HepG2 (cell line): Measurements from ENCODE around the gene PIP5KL1. TPM values are rescaled to one million over a fixed set of nuclear protein-coding genes. Genes with fewer than 3 reads are reported as not detected.

Experiments used
- CREB1 ChIP-seq, 2 experiments: fragments of 450-650 bp in 1 of 2; IDR thresholded peaks; 2 replicates each; pipeline ENCODE4 v1.6.1; 2016 to 2017; ENCODE audit warnings: control low read depth in 1 of 2, mild to moderate bottlenecking in 1 of 2, missing compliant biosample characterization in 1 of 2, missing genetic modification characterization in 1 of 2
- GATA4 ChIP-seq: sonication (generic); IDR thresholded peaks from 2 replicates; pipeline ENCODE4 v1.6.1; 2016; ENCODE audit warnings: antibody characterized with exemption, low read depth, borderline replicate concordance
- MAX ChIP-seq: IDR thresholded peaks from 2 replicates; pipeline ENCODE4 v1.6.1; 2012; ENCODE audit warnings: inconsistent platforms
- MTERF4 ChIP-seq: sonication (generic); formaldehyde crosslinking; IDR thresholded peaks from 2 replicates; pipeline ENCODE4 v1.8.0; 2023; ENCODE audit warnings: mild to moderate bottlenecking, missing genetic modification reagents
- NBN ChIP-seq: fragments of 450-650 bp; conservative IDR thresholded peaks from 2 replicates; pipeline ENCODE4 v1.6.1; 2017
- NFATC3 ChIP-seq: sonication (generic); formaldehyde crosslinking; IDR thresholded peaks from 2 replicates; pipeline ENCODE4 v1.5.1; 2020; ENCODE audit warnings: mild to moderate bottlenecking, missing genetic modification reagents
- PREB ChIP-seq: sonication (generic); formaldehyde crosslinking; IDR thresholded peaks from 2 replicates; pipeline ENCODE4 v1.4.0; 2020; ENCODE audit warnings: missing genetic modification reagents
- SRF ChIP-seq: IDR thresholded peaks from 2 replicates; pipeline ENCODE4 v1.6.1; 2011; ENCODE audit warnings: mild to moderate bottlenecking, low read depth, low read length, moderate library complexity
- TOE1 ChIP-seq: sonication (generic); formaldehyde crosslinking; IDR thresholded peaks from 2 replicates; pipeline ENCODE4 v1.4.0; 2020; ENCODE audit warnings: mild to moderate bottlenecking, missing genetic modification reagents
- TP53 ChIP-seq: sonication (generic); formaldehyde crosslinking; conservative IDR thresholded peaks from 2 replicates; pipeline ENCODE4 v1.4.0; 2020; ENCODE audit warnings: missing genetic modification reagents
- YEATS4 ChIP-seq: sonication (generic); formaldehyde crosslinking; IDR thresholded peaks from 2 replicates; pipeline ENCODE4 v1.4.0; 2020; ENCODE audit warnings: missing genetic modification reagents, borderline replicate concordance
- ZNF18 ChIP-seq: sonication (generic); formaldehyde crosslinking; IDR thresholded peaks from 2 replicates; pipeline ENCODE4 v1.8.0; 2022; ENCODE audit warnings: mild to moderate bottlenecking, missing genetic modification reagents; ENCODE audit not compliant: insufficient replicate concordance
- ZNF407 ChIP-seq: sonication (generic); formaldehyde crosslinking; IDR thresholded peaks from one replicate; pipeline ENCODE4 v1.5.1; 2020; ENCODE audit warnings: mild to moderate bottlenecking, missing genetic modification reagents; ENCODE audit errors: not compliant biosample characterization
- ZNF768 ChIP-seq: sonication (generic); formaldehyde crosslinking; IDR thresholded peaks from 2 replicates; pipeline ENCODE4 v1.4.0; 2020; ENCODE audit warnings: missing genetic modification reagents
- ZNF878 ChIP-seq: sonication (generic); formaldehyde crosslinking; IDR thresholded peaks from 2 replicates; pipeline ENCODE4 v1.8.1; 2023; ENCODE audit warnings: mild to moderate bottlenecking, missing genetic modification reagents, moderate library complexity
- polyA plus RNA-seq, 8 experiments: library from polyadenylated mRNA; depleted of rRNA in 3 of 8; stranded (reverse) in 7 of 8; unstranded in 1 of 8; fragments of >200 nt; fragmentation: Illumina TruSeq in 4 of 8; extraction: Trizol in 4 of 8; gene quantifications; 2 replicates each; pipeline versions ENCODE4 v1.2.1 to v1.2.3, GENCODE V29; 2011 to 2016; ENCODE audit warnings: low read depth in 4 of 8, missing spikeins in 1 of 8, mixed read lengths in 1 of 8; ENCODE audit not compliant: insufficient read depth in 1 of 8
- total RNA-seq, 5 experiments: library from RNA; depleted of rRNA; stranded (reverse); fragments of >200 nt; fragmentation: Illumina TruSeq; extraction: Trizol; gene quantifications; 2 replicates each; pipeline ENCODE4 v1.2.3, GENCODE V29; 2016; ENCODE audit warnings: low read depth in 1 of 5

PIP5KL1 gene
- total and polyA plus RNA-seq, 2 of the 13 experiments (the other 11 are each of a cell fraction or from before 2014, with no cell fraction given), result 0.20 to 0.49 TPM

- TF ChIP-seq ZNF18 (CRISPR knock-in tag) (no peak), ZNF407 (CRISPR knock-in tag) (no peak), MTERF4 (CRISPR knock-in tag) (no peak), CREB1 (IDR thresholded peaks at IDR 0.05) (no peak), CREB1 (CRISPR knock-in tag; IDR thresholded peaks at IDR 0.05) (no peak), YEATS4 (CRISPR knock-in tag) (0 out of 2 replicates have a peak, but pooled peaks have one; percentile 7), MAX (peak; percentile 56), ZNF768 (CRISPR knock-in tag) (no peak; the same call in 1 of the 2 replicates), SRF (no peak), NBN (no peak), NFATC3 (CRISPR knock-in tag) (no peak), TOE1 (CRISPR knock-in tag) (no peak), PREB (CRISPR knock-in tag) (no peak), GATA4 (no peak), TP53 (CRISPR knock-in tag) (no peak), ZNF878 (CRISPR knock-in tag) (no peak)
Observed at GRCh38 chr9:127915801-127916719, 14.5 kb downstream of the PIP5KL1 start (continued).
